Left lung (tissue), 10 donors: ENCODE data around the gene ACOT7. TPM values are rescaled to one million over a fixed set of nuclear protein-coding genes. Genes with fewer than 3 reads are reported as not detected.

Source experiments
- ATAC-seq: fragments of 200-7000 bp; cut with Tn5 transposase; one replicate; pipeline ENCODE4 v1.9.1; 2020; ENCODE audit warnings: moderate library complexity
- DNase-seq, 4 donors: peaks; one replicate each; pipeline ENCODE4 v3.0.0-alpha.2; 2013 to 2020
- H3K27ac ChIP-seq, 2 donors: fragments of 200-600 bp; sonication (generic) in 1 of 2; one replicate each; pipeline versions ENCODE4 v1.5.0 to v1.8.0; 2020 to 2021
- H3K27me3 ChIP-seq, 2 donors: fragments of 200-600 bp; sonication (generic) in 1 of 2; one replicate each; pipeline versions ENCODE4 v1.5.0 to v1.8.0; 2020 to 2021
- H3K36me3 ChIP-seq, 2 donors: fragments of 200-600 bp; sonication (generic) in 1 of 2; one replicate each; pipeline versions ENCODE4 v1.5.0 to v1.8.0; 2020 to 2021
- H3K4me1 ChIP-seq, 2 donors: fragments of 200-600 bp; one replicate each; pipeline ENCODE4 v1.8.0; 2021
- H3K4me3 ChIP-seq, 2 donors: fragments of 200-600 bp; sonication (generic) in 1 of 2; one replicate each; pipeline versions ENCODE4 v1.5.0 to v1.8.0; 2020 to 2021; ENCODE audit warnings: mild to moderate bottlenecking in 1 of 2
- H3K9me3 ChIP-seq, 2 donors: fragments of 200-600 bp; sonication (generic) in 1 of 2; one replicate each; pipeline versions ENCODE4 v1.5.0 to v1.8.0; 2020 to 2021
- intact Hi-C, 2 donors: fragments of 100-400 bp; cut with DNase I; formaldehyde crosslinking; loops; one replicate each; pipeline versions ENCODE4 v1.11.2 to v1.14.2; 2022
- polyA plus RNA-seq, 6 donors: library from polyadenylated mRNA; unstranded; fragments of 120-200 nt; gene quantifications; one replicate each; pipeline ENCODE4 v1.2.1, GENCODE V29; 2013; ENCODE audit not compliant: insufficient read length in 6 of 6
- total RNA-seq, 2 donors: library from RNA; stranded (reverse); fragmentation: NEBNext Ultra II Directional; extraction: Animal tissue kit (Norgen Biotek cat#: 25700); gene quantifications; one replicate each; pipeline ENCODE4 v1.2.1, GENCODE V29; 2021
- TF ChIP-seq, protein P1 (sequence below), 2 donors: fragments of 200-600 bp; sonication (generic) in 1 of 2; IDR thresholded peaks; one replicate each; pipeline versions ENCODE4 v1.5.0 to v1.8.0; 2021; ENCODE audit warnings: antibody characterized with exemption in 2 of 2
- donor health status: DM: no; HTN: yes; CAD: no.
- donor health status: DM: no; HTN: no; CAD: no.

The ACOT7 gene
- total and polyA plus RNA-seq, 8 donors, result 13.1 to 30.1 (median 14.9) TPM

- Histone ChIP-seq H3K27ac (no peak within 1 kb of the TSS), H3K36me3 (no peaks in the 10 kb centered on the region), H3K4me1 (peaks cover 15 to 33% of the 10 kb centered on the region in 2 donors), H3K9me3 (no peaks in the 10 kb centered on the region), H3K27me3 (peaks cover 44 to 100% of the 10 kb centered on the region in 2 donors), H3K4me3 (no peak within 1 kb of the TSS)
- peak; percentile 41 for ATAC-seq
- TF ChIP-seq, protein P1, sequence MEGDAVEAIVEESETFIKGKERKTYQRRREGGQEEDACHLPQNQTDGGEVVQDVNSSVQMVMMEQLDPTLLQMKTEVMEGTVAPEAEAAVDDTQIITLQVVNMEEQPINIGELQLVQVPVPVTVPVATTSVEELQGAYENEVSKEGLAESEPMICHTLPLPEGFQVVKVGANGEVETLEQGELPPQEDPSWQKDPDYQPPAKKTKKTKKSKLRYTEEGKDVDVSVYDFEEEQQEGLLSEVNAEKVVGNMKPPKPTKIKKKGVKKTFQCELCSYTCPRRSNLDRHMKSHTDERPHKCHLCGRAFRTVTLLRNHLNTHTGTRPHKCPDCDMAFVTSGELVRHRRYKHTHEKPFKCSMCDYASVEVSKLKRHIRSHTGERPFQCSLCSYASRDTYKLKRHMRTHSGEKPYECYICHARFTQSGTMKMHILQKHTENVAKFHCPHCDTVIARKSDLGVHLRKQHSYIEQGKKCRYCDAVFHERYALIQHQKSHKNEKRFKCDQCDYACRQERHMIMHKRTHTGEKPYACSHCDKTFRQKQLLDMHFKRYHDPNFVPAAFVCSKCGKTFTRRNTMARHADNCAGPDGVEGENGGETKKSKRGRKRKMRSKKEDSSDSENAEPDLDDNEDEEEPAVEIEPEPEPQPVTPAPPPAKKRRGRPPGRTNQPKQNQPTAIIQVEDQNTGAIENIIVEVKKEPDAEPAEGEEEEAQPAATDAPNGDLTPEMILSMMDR (IDR thresholded peaks at IDR 0.05), result no peak
- intact Hi-C loops, result no loop called here
- peak in 1 of 4 donors; percentile 76 for DNase-seq
Measured at GRCh38 chr1:6424619-6425593, 31.3 kb upstream of the ACOT7 start, which contains the start of gene ESPN. Gene ESPN (plus strand): TSS chr1:6424776. CDS start chr1:6424956, 180 bp downstream.

- DNase-seq (peak in 1 of 4 donors; percentile 71), ATAC-seq (no peak)
- intact Hi-C loops, result no loop called here
- Histone ChIP-seq H3K27me3 (peaks cover 52 to 100% of the 10 kb centered on the region in 2 donors), H3K27ac (no peak overlapping the region), H3K4me3 (no peak overlapping the region), H3K4me1 (peaks cover 21 to 41% of the 10 kb centered on the region in 2 donors), H3K9me3 (no peaks in the 10 kb centered on the region), H3K36me3 (no peaks in the 10 kb centered on the region)
- TF ChIP-seq, protein P1 (IDR thresholded peaks at IDR 0.05), result no peak
Measured at GRCh38 chr1:6424000-6424565, 30.5 kb upstream of the ACOT7 start.

DNA sequence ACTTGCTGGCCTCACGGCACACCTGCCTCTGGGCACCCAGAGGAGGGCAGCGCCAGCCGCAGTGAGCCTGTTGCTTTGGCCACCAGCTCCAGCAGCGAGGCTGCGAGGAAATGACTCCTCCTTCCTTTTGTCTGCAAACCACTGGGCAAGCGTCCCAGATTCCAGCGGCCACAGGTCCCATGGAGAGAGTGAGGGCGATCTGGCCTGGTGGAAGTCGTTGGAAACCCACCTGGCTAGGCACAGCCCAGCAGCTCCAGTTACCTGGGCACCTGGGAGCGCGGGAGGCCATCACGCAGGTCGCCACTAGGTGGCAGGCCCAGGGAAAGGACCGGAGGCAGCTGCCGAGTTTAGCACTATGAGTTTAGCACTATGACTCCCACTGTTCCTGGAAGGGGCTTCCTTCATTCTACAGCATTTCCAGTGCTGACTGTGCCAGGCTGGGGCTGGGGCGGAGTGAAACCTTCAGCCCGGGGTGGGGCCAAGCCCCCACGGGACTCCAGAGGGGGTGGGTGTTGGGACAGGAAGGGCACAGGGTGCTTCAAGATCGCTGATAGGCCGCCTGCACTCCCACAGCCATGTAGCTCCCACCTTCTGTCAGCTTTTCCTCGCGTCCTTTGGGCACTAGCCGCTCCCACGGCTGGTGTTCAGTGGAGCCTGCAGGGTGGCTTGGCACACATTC lies 29.9 kb upstream of the ACOT7 start:
- Histone ChIP-seq H3K27me3 (peaks cover 59 to 100% of the 10 kb centered on the region in 2 donors), H3K4me3 (no peak overlapping the region), H3K9me3 (no peaks in the 10 kb centered on the region), H3K4me1 (peaks cover 24 to 46% of the 10 kb centered on the region in 2 donors), H3K27ac (no peak overlapping the region), H3K36me3 (no peaks in the 10 kb centered on the region)
- TF ChIP-seq, protein P1 (IDR thresholded peaks at IDR 0.05), result peak; percentile 57 to 74
- ATAC-seq (peak; percentile 76), DNase-seq (peak in 2 of 4 donors; percentile 49 to 85)
- intact Hi-C loops, result no loop called here

GRCh38 chr1:6421266-6421665 lies 27.7 kb upstream of the ACOT7 start:
- DNase-seq (no peak), ATAC-seq (no peak)
- TF ChIP-seq, protein P1 (IDR thresholded peaks at IDR 0.05), result no peak
- intact Hi-C loops, result no loop called here
- Histone ChIP-seq H3K4me1 (peaks cover 24 to 46% of the 10 kb centered on the region in 2 donors), H3K4me3 (no peak overlapping the region), H3K36me3 (no peaks in the 10 kb centered on the region), H3K9me3 (no peaks in the 10 kb centered on the region), H3K27me3 (peaks cover 76 to 100% of the 10 kb centered on the region in 2 donors), H3K27ac (no peak overlapping the region)
